Mesendoderm (in vitro differentiated cells): ENCODE data around the gene CD44.

Source experiments
- DNase-seq: peaks from one replicate; pipeline ENCODE4 v3.0.0; 2013
- H2AK5ac ChIP-seq: 2 replicates; pipeline ENCODE4 v1.6.1; 2013; ENCODE audit warnings: low read length, inconsistent platforms
- H2BK120ac ChIP-seq: 2 replicates; pipeline ENCODE4 v1.6.1; 2013; ENCODE audit warnings: low read depth, mild to moderate bottlenecking, low read length, moderate library complexity, mixed read lengths
- H2BK15ac ChIP-seq: replicated peaks from 2 replicates; pipeline ENCODE4 v1.6.1; 2013; ENCODE audit warnings: low read depth, mild to moderate bottlenecking, moderate library complexity
- H2BK5ac ChIP-seq: 2 replicates; pipeline ENCODE4 v1.6.1; 2013; ENCODE audit warnings: low read length, inconsistent platforms
- H3K18ac ChIP-seq: 2 replicates; pipeline ENCODE4 v1.6.1; 2013; ENCODE audit warnings: mild to moderate bottlenecking, low read length, mixed read lengths
- H3K23ac ChIP-seq: one replicate; pipeline ENCODE4 v1.6.1; 2013; ENCODE audit warnings: low read length
- H3K27ac ChIP-seq: 2 replicates; pipeline ENCODE4 v1.5.1; 2013; ENCODE audit warnings: low read depth, mild to moderate bottlenecking, inconsistent platforms, low read length, moderate library complexity
- H3K27me3 ChIP-seq: 2 replicates; pipeline ENCODE4 v1.6.1; 2013; ENCODE audit warnings: low read length, control low read depth, mild to moderate bottlenecking, inconsistent platforms; ENCODE audit not compliant: insufficient read depth, poor library complexity
- H3K36me3 ChIP-seq: 2 replicates; pipeline ENCODE4 v1.6.1; 2013; ENCODE audit warnings: low read length, inconsistent platforms; ENCODE audit not compliant: control insufficient read depth, insufficient read depth
- H3K4ac ChIP-seq: one replicate; pipeline ENCODE4 v1.6.1; 2013; ENCODE audit warnings: low read depth, mild to moderate bottlenecking, low read length, moderate library complexity
- H3K4me1 ChIP-seq: 2 replicates; pipeline ENCODE4 v1.6.1; 2013; ENCODE audit warnings: low read depth, low read length, inconsistent platforms; ENCODE audit not compliant: control insufficient read depth
- H3K4me2 ChIP-seq: 2 replicates; pipeline ENCODE4 v1.6.1; 2013; ENCODE audit warnings: low read length
- H3K4me3 ChIP-seq: 2 replicates; pipeline ENCODE4 v1.5.1; 2013; ENCODE audit warnings: mild to moderate bottlenecking, low read length
- H3K56ac ChIP-seq: one replicate; pipeline ENCODE4 v1.6.1; 2013; ENCODE audit warnings: low read length
- H3K79me1 ChIP-seq: 2 replicates; pipeline ENCODE4 v1.6.1; 2013; ENCODE audit warnings: low read length, inconsistent platforms
- H3K79me2 ChIP-seq: 2 replicates; pipeline ENCODE4 v1.6.1; 2013; ENCODE audit warnings: mild to moderate bottlenecking, low read length; ENCODE audit not compliant: control insufficient read depth, insufficient read depth
- H3K9ac ChIP-seq: 2 replicates; pipeline ENCODE4 v1.6.1; 2013; ENCODE audit warnings: low read length, inconsistent platforms
- H4K5ac ChIP-seq: one replicate; pipeline ENCODE4 v1.6.1; 2013; ENCODE audit warnings: low read length
- H4K8ac ChIP-seq: one replicate; pipeline ENCODE4 v1.6.1; 2013; ENCODE audit warnings: low read depth, mild to moderate bottlenecking, control low read depth, low read length, moderate library complexity
- WGBS: extraction: QIAGEN DNeasy Blood & Tissue Kit; methylation state at CpG from one replicate; pipeline ENCODE4 v1.1.7; 2013; ENCODE audit warnings: low lambda C conversion rate, missing lambda C conversion rate; ENCODE audit not compliant: insufficient coverage; ENCODE audit errors: extremely low coverage; 5-methylcytosine and 5-hydroxymethylcytosine counted together

The CD44 gene

GRCh38 chr11:35118906-35119305 is 20.1 kb upstream of the CD44 start:
- no CpG with 5 or more reads among the region's 4 CpGs for WGBS
- no peak overlapping the region for H2BK5ac ChIP-seq
- no peak overlapping the region for H3K56ac ChIP-seq
- no peak overlapping the region for H2AK5ac ChIP-seq
- H3K79me2 ChIP-seq, result no peaks in the 10 kb centered on the region
- H3K79me1 ChIP-seq, result no peaks in the 10 kb centered on the region
- DNase-seq, result no peak
- H3K23ac ChIP-seq, result no peak overlapping the region
- no peak overlapping the region for H3K4me2 ChIP-seq
- no peaks in the 10 kb centered on the region for H3K36me3 ChIP-seq
- no peak overlapping the region for H2BK120ac ChIP-seq
- H3K18ac ChIP-seq, result no peak overlapping the region
- H4K8ac ChIP-seq, result no peak overlapping the region
- H3K4me1 ChIP-seq, result no peaks in the 10 kb centered on the region
- no peak overlapping the region for H3K4ac ChIP-seq
- H3K4me3 ChIP-seq, result no peak overlapping the region
- peaks cover 2% of the 10 kb centered on the region for H3K27me3 ChIP-seq
- H4K5ac ChIP-seq, result no peak overlapping the region
- no peak overlapping the region for H3K9ac ChIP-seq
- no peak overlapping the region for H3K27ac ChIP-seq
- no peak overlapping the region for H2BK15ac ChIP-seq

GRCh38 chr11:35121326-35121865 is 17.6 kb upstream of the CD44 start:
- no peak overlapping the region for H3K4ac ChIP-seq
- no peak for DNase-seq
- no peak overlapping the region for H3K56ac ChIP-seq
- no peak overlapping the region for H4K5ac ChIP-seq
- no peaks in the 10 kb centered on the region for H3K79me1 ChIP-seq
- no peaks in the 10 kb centered on the region for H3K79me2 ChIP-seq
- no peak overlapping the region for H2BK120ac ChIP-seq
- H4K8ac ChIP-seq, result no peak overlapping the region
- no peak overlapping the region for H2BK15ac ChIP-seq
- H2BK5ac ChIP-seq, result no peak overlapping the region
- no peak overlapping the region for H3K23ac ChIP-seq
- no peak overlapping the region for H2AK5ac ChIP-seq
- H3K18ac ChIP-seq, result no peak overlapping the region
- H3K27me3 ChIP-seq, result peaks cover 2% of the 10 kb centered on the region
- H3K4me2 ChIP-seq, result no peak overlapping the region
- H3K4me3 ChIP-seq, result no peak overlapping the region
- no peaks in the 10 kb centered on the region for H3K4me1 ChIP-seq
- H3K36me3 ChIP-seq, result no peaks in the 10 kb centered on the region
- no peak overlapping the region for H3K27ac ChIP-seq
- no CpG with 5 or more reads among the region's 2 CpGs for WGBS
- H3K9ac ChIP-seq, result no peak overlapping the region

- Histone ChIP-seq H4K8ac (no peak overlapping the region), H3K79me1 (no peaks in the 10 kb centered on the region), H3K56ac (no peak overlapping the region), H3K4ac (no peak overlapping the region), H3K23ac (no peak overlapping the region), H3K27me3 (peaks cover 2% of the 10 kb centered on the region), H3K4me2 (no peak overlapping the region), H4K5ac (no peak overlapping the region), H3K79me2 (no peaks in the 10 kb centered on the region), H2BK15ac (no peak overlapping the region), H2BK5ac (no peak overlapping the region), H2BK120ac (no peak overlapping the region), H3K4me1 (no peaks in the 10 kb centered on the region), H3K18ac (no peak overlapping the region), H3K9ac (no peak overlapping the region), H2AK5ac (no peak overlapping the region), H3K4me3 (no peak overlapping the region), H3K27ac (no peak overlapping the region), H3K36me3 (no peaks in the 10 kb centered on the region)
- no CpG with 5 or more reads among the region's 1 CpG for WGBS
- DNase-seq, result no peak
Observed at GRCh38 chr11:35122308-35122707, 16.7 kb upstream of the CD44 start.

- no peak overlapping the region for H2BK5ac ChIP-seq
- no peak overlapping the region for H3K18ac ChIP-seq
- H3K4ac ChIP-seq, result no peak overlapping the region
- H4K5ac ChIP-seq, result no peak overlapping the region
- H3K27ac ChIP-seq, result no peak overlapping the region
- H2BK15ac ChIP-seq, result no peak overlapping the region
- no peaks in the 10 kb centered on the region for H3K79me2 ChIP-seq
- H3K27me3 ChIP-seq, result no peaks in the 10 kb centered on the region
- DNase-seq, result no peak
- H3K4me2 ChIP-seq, result no peak overlapping the region
- no peak overlapping the region for H2BK120ac ChIP-seq
- no peak overlapping the region for H4K8ac ChIP-seq
- no peak overlapping the region for H3K9ac ChIP-seq
- H3K79me1 ChIP-seq, result no peaks in the 10 kb centered on the region
- H3K56ac ChIP-seq, result no peak overlapping the region
- no peak overlapping the region for H3K23ac ChIP-seq
- no peaks in the 10 kb centered on the region for H3K4me1 ChIP-seq
- no CpG with 5 or more reads among the region's 6 CpGs for WGBS
- no peak overlapping the region for H3K4me3 ChIP-seq
- H3K36me3 ChIP-seq, result no peaks in the 10 kb centered on the region
- no peak overlapping the region for H2AK5ac ChIP-seq
Observed at GRCh38 chr11:35126000-35126878, 12.7 kb upstream of the CD44 start.

GRCh38 chr11:35126879-35127581 is 11.9 kb upstream of the CD44 start:
- Histone ChIP-seq H3K23ac (no peak overlapping the region), H3K36me3 (no peaks in the 10 kb centered on the region), H3K4me1 (no peaks in the 10 kb centered on the region), H4K5ac (no peak overlapping the region), H3K79me1 (no peaks in the 10 kb centered on the region), H3K18ac (no peak overlapping the region), H3K4ac (no peak overlapping the region), H3K79me2 (no peaks in the 10 kb centered on the region), H2BK120ac (no peak overlapping the region), H2BK5ac (no peak overlapping the region), H3K4me2 (no peak overlapping the region), H4K8ac (no peak overlapping the region), H2BK15ac (no peak overlapping the region), H3K27me3 (no peaks in the 10 kb centered on the region), H2AK5ac (no peak overlapping the region), H3K27ac (no peak overlapping the region), H3K4me3 (no peak overlapping the region), H3K9ac (no peak overlapping the region), H3K56ac (no peak overlapping the region)
- no CpG with 5 or more reads among the region's 6 CpGs for WGBS
- no peak for DNase-seq
